Gastrocnemius medialis (tissue), 4 donors: ENCODE measurements around the gene REG4.

Experiments
- CTCF ChIP-seq, 5 experiments: fragments of 450-650 bp in 3 of 5; fragments of 200-600 bp in 2 of 5; sonication (generic) in 2 of 5; IDR thresholded peaks in 4 of 5; conservative IDR thresholded peaks in 1 of 5; 1 replicate in 4 of 5; 2 replicates in 1 of 5; pipeline ENCODE4 v1.5.1; 2016 to 2019; ENCODE audit warnings: antibody characterized with exemption in 5 of 5, mild to moderate bottlenecking in 3 of 5, moderate library complexity in 3 of 5
- POLR2A ChIP-seq, 2 donors: fragments of 450-650 bp; IDR thresholded peaks; one replicate each; pipeline ENCODE4 v1.6.1; 2017; ENCODE audit warnings: antibody characterized with exemption in 2 of 2, mild to moderate bottlenecking in 2 of 2, moderate library complexity in 2 of 2

DNA sequence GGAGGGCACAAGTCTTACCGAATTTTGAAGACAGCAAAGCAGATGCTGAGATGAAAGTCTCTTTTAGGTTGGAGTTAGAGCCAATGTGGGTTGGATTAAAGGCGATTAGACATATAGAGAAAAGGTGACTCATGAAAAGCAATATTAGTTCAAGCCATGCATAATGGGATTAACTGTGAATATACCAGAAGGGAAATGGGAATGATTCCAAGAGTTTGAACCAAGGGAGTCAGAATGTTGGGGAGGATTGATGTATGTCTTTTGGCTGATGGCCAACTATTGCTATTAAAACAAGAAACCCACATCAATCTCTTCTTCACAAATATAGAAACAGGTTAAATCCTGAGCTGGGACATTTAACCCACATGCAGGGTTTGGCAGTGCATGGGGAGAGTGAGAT is 43.8 kb downstream of the REG4 start:
- TF ChIP-seq CTCF (IDR thresholded peaks at IDR 0.05 in 4 of 5, conservative IDR thresholded peaks at IDR 0.05 in 1 of 5) (no peak), POLR2A (IDR thresholded peaks at IDR 0.05) (no peak)
